WERI-Rb-1 (cell line): ENCODE results near the gene NDUFAF3.

ENCODE experiments used
- DNase-seq: peaks from one replicate; pipeline ENCODE4 v3.0.0-alpha.2; 2020
- H3K27ac ChIP-seq: fragments of 250-450 bp; sonication (Bioruptor Pico); 2 replicates; pipeline ENCODE4 v1.5.1; 2020; ENCODE audit warnings: mild to moderate bottlenecking, moderate library complexity
- H3K27me3 ChIP-seq: fragments of 250-450 bp; sonication (Bioruptor Pico); 2 replicates; pipeline ENCODE4 v1.5.1; 2021; ENCODE audit warnings: mild to moderate bottlenecking, low read depth, moderate library complexity; ENCODE audit not compliant: insufficient read depth, severe bottlenecking
- H3K36me3 ChIP-seq: fragments of 250-450 bp; sonication (Bioruptor Pico); 2 replicates; pipeline ENCODE4 v1.5.1; 2020; ENCODE audit warnings: mild to moderate bottlenecking, moderate library complexity
- H3K4me3 ChIP-seq: 2 replicates; pipeline ENCODE4 v1.5.1; 2011; ENCODE audit warnings: low read depth, mild to moderate bottlenecking, control low read depth, low read length
- H3K9me3 ChIP-seq: fragments of 250-450 bp; sonication (Bioruptor Pico); 2 replicates; pipeline ENCODE4 v1.5.1; 2021; ENCODE audit warnings: mild to moderate bottlenecking, moderate library complexity; ENCODE audit not compliant: severe bottlenecking
- TF ChIP-seq, protein P1 (sequence below): IDR thresholded peaks from 2 replicates; pipeline ENCODE4 v1.5.1; 2011; ENCODE audit warnings: low read depth, mild to moderate bottlenecking, control low read depth, inconsistent platforms, low read length

Gene NDUFAF3

DNA sequence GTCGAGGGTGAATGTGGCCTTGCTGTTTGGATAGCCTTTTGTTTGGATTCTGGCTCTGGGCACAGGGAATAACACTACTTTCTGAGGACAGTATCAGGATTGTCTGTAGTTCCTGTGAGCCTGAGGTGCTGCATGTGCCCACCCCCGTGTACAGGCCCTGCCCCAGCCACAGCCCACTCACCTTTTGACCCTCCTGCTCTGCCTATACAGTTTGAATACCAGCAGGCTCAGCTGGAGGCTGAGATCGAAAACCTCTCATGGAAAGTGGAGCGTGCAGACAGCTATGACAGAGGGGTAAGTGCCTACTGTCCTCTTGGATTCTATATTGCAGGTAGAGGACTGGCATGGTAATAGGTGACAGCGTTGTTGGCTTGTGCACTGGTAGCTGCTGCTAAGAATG, 39.2 kb upstream of the NDUFAF3 start:
- DNase-seq: no peak
- Histone ChIP-seq H3K27me3 (no peaks in the 10 kb centered on the region), H3K27ac (no peak overlapping the region), H3K4me3 (no peak overlapping the region), H3K9me3 (no peaks in the 10 kb centered on the region), H3K36me3 (peaks cover 73% of the 10 kb centered on the region)
- TF ChIP-seq, protein P1, sequence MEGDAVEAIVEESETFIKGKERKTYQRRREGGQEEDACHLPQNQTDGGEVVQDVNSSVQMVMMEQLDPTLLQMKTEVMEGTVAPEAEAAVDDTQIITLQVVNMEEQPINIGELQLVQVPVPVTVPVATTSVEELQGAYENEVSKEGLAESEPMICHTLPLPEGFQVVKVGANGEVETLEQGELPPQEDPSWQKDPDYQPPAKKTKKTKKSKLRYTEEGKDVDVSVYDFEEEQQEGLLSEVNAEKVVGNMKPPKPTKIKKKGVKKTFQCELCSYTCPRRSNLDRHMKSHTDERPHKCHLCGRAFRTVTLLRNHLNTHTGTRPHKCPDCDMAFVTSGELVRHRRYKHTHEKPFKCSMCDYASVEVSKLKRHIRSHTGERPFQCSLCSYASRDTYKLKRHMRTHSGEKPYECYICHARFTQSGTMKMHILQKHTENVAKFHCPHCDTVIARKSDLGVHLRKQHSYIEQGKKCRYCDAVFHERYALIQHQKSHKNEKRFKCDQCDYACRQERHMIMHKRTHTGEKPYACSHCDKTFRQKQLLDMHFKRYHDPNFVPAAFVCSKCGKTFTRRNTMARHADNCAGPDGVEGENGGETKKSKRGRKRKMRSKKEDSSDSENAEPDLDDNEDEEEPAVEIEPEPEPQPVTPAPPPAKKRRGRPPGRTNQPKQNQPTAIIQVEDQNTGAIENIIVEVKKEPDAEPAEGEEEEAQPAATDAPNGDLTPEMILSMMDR: no peak

DNA sequence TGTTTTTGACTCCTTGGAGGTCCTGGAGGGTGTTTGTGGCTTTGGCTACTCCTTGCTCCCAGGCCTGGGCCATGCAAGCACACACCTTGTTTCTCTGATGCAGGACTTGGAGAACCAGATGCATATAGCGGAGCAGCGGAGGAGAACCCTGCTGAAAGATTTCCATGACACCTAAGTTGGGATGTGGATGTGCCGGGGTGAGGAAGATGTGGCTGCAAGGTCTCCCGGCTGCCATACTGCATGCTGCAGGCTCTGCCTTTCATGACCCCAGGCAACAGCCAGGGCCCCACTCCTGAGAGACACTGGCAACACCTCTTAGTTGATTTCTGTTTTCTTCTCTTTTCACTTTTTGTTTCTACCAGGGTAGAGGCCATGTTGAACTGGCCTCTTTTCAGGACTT, 38.8 kb upstream of the NDUFAF3 start:
- Histone ChIP-seq H3K4me3 (no peak overlapping the region), H3K36me3 (peaks cover 69% of the 10 kb centered on the region)

DNA sequence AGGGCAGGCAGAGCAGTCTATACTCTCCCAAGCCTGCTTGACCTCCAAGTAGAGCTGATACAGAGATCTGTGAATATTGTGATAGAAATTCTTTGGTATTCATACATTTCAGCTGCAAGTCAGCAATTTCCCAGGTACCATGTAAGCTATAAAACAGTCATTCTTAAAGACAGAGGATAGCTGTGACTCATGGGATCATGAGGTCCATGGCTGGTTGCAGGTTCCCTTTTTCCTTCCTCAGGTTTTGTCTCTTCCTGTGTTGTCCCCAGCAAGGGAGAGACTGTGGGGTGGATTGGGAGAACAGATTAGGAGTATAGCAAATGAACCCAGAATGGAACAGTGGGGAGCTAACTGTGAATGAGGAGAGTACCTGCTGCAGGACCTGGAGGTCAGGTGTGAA, 37.3 kb upstream of the NDUFAF3 start:
- Histone ChIP-seq H3K27me3 (no peaks in the 10 kb centered on the region), H3K9me3 (no peaks in the 10 kb centered on the region), H3K4me3 (no peak overlapping the region), H3K36me3 (peaks cover 59% of the 10 kb centered on the region), H3K27ac (no peak overlapping the region)
- TF ChIP-seq, protein P1: no peak
- DNase-seq: no peak

More for the DNA sequence above, 38.8 kb upstream of the NDUFAF3 start:
- no peaks in the 10 kb centered on the region for H3K27me3 ChIP-seq
- no peaks in the 10 kb centered on the region for H3K9me3 ChIP-seq
- no peak overlapping the region for H3K27ac ChIP-seq
- no peak for DNase-seq
- TF ChIP-seq, protein P1: no peak

DNA sequence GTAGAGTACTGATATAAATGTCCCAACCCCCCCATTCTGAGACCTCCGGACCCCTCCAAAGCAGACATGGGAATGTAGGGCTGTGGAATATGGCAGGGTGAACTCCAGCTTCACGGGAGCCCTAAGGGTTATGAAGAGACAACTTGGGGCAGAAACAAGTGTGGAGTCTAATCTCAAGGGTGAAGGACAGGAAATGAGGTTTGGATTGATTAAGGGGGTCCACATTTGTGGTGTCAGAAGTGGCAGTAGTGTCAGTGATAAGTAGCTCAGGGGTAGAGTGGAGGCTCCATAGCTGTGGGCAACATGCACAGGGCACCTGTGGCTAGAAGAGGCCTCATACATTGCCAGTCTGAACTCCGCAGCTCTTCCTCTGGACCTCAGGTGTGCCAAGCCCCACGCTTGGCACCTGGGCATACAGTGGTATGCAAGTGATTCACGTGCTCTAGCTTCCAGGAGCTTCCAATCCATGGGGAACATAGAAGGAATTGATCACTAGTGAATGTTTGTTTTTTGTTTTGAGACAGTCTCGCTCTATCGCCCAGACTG, 36.0 kb upstream of the NDUFAF3 start:
- Histone ChIP-seq H3K9me3 (no peaks in the 10 kb centered on the region), H3K4me3 (no peak overlapping the region), H3K36me3 (peaks cover 49% of the 10 kb centered on the region), H3K27ac (no peak overlapping the region), H3K27me3 (no peaks in the 10 kb centered on the region)
- TF ChIP-seq, protein P1: no peak
- DNase-seq: no peak

DNA sequence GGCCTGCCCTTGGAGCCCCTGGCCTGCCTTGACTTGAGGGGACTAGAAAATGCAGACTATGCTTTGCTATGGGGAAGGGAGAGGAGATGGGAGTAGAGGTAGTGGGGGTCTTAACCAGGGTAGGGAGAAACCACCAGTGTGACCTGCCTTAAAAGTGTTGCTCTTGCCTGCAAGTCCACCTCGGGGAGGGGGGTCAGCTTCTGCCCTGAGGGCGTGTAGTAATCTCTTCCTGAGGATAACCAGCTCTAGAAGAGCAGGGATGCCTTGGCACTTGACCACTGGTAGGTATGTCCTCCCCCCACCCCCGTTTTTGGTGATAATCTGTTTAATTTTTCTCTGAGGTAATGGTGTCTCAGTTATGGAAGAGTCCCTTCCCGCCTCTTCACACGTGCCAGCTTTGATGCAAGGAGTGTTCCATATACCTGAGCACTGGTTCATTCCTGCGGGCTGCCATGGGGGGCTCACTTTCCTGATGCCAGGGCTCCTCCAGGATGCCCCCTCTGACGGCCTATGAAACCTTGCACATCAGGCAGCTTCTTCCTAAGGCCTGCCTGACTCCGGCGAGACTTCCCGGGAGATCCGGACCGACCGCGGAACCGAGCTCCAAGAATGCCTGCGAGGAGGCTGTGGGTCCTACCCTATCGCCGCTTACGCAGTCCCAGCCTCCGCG, 32.7 kb upstream of the NDUFAF3 start:
- peaks cover 40% of the 10 kb centered on the region for H3K36me3 ChIP-seq
- peak overlapping the region; percentile 90 for H3K27ac ChIP-seq
- TF ChIP-seq, protein P1: no peak
- no peak for DNase-seq
- peak overlapping the region; percentile 49 for H3K4me3 ChIP-seq
- no peaks in the 10 kb centered on the region for H3K27me3 ChIP-seq
- no peaks in the 10 kb centered on the region for H3K9me3 ChIP-seq
